ENCODE results near the gene RTP3. TPM values are rescaled to one million over a fixed set of nuclear protein-coding genes. Genes with fewer than 3 reads are reported as not detected.
A peak's percentile ranks its signal among the peaks of the same experiment; 100 is the strongest.
"Not testable (repeated sequence)": the region's sequence is repeated elsewhere in the genome, so short reads cannot be mapped to it uniquely, and the experiment has no call there.

RTP3 gene
- polyA plus RNA-seq, 3 donors = 0.06 TPM; not detected in 2

- DNase-seq = no peak
Measured at GRCh38 chr3:46490338-46491084, 7.3 kb upstream of the RTP3 start.

- DNase-seq = no peak
Measured at GRCh38 chr3:46491089-46492070, 6.4 kb upstream of the RTP3 start.

- DNase-seq = no peak
Measured at GRCh38 chr3:46492890-46493547, 4.8 kb upstream of the RTP3 start.

- DNase-seq = not testable (repeated sequence)
Measured at GRCh38 chr3:46494491-46494890, 3.3 kb upstream of the RTP3 start.

- DNase-seq = no peak
Measured at GRCh38 chr3:46495901-46496456, 1.8 kb upstream of the RTP3 start.

DNA sequence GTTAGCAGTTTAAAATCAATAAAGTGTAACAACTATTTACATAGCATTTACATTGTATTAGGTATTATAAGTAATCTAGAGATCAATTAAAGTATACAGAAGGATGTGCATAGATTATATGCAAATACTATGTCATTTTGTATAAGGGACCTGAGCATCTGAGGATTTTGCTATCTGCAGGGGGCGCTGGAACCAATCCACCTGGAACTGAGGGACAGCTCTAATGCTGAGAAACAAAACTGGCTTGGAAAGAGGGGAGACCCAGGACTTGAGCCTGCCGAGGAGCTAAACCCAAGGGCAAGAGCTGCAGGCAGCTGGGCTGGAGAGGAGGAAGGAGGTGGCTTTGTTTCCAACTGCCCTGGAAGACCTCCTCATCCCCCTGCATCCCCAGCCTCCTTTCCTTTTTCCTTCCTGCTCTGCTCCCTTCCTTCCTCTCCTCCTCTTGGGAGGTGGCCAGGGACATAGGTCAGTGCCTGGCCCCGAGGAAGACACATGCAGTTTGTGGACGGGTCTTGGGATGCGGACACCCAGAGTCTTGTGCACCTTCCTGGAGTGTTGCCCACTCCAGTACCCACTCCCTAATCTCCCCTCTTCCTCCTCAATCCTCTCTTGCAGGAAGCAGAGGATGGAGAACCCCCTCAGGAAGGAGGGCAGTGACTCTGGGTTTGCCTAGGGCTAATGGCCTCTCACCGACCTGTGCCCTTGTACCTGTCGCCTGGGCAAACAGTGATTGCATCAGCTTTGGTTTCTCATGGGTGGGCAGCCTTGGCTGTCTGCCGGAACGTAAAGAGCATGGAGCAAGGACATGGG is 825 bp upstream of the RTP3 start:
- DNase-seq = peak; percentile 17

GRCh38 chr3:46498916-46499519 is 1.2 kb downstream of the RTP3 start:
- no peak for DNase-seq

DNA sequence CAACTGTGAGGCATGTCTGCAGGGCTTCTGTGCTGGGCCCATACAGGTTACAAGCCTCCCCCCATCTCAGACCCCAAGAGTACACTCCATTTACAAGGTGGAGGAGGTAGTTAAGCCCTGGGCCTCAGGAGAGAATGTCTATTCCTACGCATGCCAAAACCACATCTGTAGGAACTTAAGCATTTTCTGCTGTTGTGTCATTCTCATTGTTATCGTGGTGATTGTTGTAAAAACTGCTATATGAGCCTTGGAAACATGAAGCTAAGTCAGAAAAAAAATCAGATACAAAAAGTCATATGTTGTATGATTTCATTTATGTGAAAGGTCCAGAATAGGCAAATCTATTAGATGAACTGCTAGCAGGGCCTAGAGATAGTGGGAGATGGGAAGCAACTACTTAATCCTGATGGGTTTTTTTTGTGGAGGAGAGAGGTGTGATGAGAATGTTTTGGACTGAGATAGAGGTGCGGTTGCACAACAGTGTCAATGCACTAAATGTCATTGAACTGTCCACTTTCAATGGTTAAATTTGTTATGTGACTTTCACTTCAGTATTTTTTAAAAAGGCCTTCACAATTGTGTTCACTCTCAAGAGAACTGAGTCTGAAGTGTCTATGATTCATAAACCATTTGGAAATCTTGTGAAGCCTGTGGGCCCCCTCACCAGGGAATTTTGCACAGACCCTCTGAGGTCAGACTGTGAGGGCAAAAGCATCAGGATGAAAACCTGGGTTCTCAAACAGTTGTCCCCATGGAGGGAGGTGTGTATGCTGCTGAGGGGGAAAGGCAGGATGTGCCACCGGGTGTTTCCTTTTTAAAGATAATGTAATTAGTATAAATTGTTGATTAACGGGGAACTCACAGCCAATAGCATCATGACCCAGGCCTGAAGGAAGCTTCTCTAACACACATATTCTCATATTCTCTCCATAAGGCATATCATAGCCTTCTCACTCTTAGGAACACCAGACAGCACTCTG is 3.2 kb downstream of the RTP3 start:
- no peak for DNase-seq

DNA sequence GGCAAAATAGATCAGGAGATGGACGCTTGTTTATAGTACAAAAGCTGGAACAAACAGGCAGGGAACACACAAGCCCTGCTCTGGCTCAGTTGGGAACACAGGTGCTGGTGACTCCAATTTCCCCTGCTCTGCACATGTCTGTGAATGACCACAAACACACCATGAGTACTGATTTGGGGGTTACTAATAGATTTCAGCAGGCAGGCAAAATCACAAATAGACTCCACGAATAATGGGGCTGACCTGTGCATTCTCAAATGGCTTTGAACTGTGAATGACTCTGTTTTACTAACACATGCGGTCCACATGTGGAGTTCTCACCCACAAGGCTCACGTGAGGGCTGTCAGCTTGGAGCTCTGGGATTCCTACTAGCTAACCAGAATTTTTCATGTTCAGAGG is 3.9 kb downstream of the RTP3 start:
- no peak for DNase-seq

- no peak for DNase-seq
Measured at GRCh38 chr3:46503200-46503874, 5.6 kb downstream of the RTP3 start.

DNA sequence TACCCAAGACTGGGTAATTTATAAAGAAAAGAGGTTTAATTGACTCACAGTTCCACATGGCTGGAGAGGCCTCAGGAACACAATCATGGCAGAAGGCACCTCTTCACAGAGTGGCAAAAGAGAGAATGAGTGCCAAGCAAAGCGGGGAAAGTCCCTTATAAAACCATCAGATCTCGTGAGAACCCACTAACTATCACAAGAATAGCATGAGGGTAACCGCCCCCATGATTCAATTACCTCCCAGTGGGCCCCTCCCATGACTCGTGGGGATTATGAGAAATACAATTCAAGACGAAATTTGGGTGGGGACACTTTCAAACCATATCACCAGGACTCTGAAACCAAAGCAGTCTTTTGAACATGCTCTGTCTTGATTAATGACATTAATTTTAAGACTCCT is 7.0 kb downstream of the RTP3 start:
- DNase-seq = no peak

GRCh38 chr3:46505953-46506352 is 8.2 kb downstream of the RTP3 start:
- no peak for DNase-seq

- DNase-seq = no peak
Measured at GRCh38 chr3:46506526-46506925, 8.8 kb downstream of the RTP3 start.

GRCh38 chr3:46508850-46509591 is 11.2 kb downstream of the RTP3 start:
- no peak for DNase-seq

- DNase-seq = no peak
Measured at GRCh38 chr3:46509661-46510187, 11.9 kb downstream of the RTP3 start.

GRCh38 chr3:46512191-46512749 is 14.5 kb downstream of the RTP3 start:
- DNase-seq = no peak

- DNase-seq = no peak
Measured at GRCh38 chr3:46516521-46516920, 18.7 kb downstream of the RTP3 start.
